HG02610 (cell line): ENCODE measurements around the gene SPRN.
"Not testable (repeated sequence)": the region's sequence is repeated elsewhere in the genome, so short reads cannot be mapped to it uniquely, and the experiment has no call there.

Source experiments
- ATAC-seq: cut with Tn5 transposase; IDR thresholded peaks from one replicate; pipeline ENCODE4 v1.9.1; 2021; ENCODE audit warnings: mild to moderate bottlenecking, moderate library complexity; ENCODE audit not compliant: unreplicated experiment

SPRN gene

DNA sequence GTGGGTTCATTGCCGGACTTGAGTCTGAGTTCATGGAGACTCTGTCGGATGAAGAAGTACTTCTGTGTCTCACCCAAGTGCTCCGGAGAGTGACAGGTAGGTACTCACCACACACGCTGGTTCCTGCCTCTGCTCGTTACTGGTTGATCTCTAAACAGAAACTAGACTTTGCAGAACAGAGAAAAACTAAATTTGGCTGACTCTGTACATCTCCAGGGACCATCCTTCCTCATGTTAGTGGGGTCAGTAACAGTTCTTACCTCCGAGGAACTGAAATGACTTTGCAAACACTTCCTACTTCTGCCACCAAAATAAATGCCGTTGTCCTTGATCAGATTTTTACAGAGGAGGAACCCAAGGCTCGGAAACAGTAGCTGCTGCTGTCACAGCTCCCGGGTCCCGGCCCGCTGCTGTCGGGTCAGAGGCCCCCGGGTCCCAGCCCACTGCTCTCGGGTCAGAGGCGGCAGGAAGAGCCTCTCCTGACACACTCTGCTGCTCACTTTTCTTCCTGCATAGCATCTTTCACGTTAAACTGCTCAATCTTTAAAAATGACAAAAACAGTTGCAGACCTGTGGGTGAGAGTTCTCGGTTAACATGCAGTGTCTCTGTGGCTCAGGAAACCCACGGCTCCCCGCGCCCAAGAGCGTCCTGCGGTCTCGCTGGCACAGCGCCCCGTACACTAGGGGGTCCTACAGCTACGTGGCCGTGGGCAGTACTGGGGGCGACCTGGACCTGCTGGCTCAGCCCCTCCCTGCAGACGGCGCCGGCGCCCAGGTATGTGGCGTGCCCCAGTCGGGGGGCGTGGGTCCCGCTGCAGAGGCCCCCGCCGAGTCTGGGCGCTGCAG, 35.2 kb downstream of the SPRN start:
- ATAC-seq, result peak; percentile 82

DNA sequence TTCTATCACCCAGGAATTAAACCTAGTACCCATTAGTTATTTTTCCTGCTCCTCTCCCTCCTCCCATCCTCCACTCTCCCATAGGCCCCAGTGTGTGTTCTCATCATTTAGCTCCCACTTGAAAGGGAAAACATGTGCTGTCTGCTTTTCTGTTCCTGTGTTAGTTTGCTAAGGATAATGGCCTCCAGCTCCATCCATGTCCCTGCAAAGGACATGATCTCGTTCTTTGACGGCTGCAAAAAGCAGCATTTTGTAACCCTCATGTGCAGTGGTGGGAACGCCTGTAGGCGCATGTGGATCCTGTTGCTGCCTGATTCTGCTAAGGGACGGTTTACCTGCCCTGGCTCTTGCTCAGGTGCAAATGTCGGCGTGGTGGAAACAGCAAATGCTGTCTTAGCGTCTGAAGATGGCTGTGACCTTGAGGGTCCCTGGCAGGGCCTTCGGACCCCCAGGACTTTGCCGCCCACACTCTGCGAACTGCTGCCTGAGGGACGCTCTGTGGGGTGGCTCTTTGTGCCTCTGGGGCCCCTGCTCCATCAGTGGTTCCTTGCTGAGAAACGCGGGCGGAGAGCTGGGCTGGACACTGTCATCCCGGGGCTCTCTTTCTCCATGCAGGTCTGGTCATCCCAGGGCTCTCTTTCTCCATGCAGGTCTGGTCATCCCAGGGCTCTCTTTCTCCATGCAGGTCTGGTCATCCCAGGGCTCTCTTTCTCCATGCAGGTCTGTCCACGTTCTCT, 36.0 kb downstream of the SPRN start:
- ATAC-seq, result no peak

- not testable (repeated sequence) for ATAC-seq
Observed at GRCh38 chr10:133386951-133387350, 37.5 kb downstream of the SPRN start.

- ATAC-seq, result no peak
Observed at GRCh38 chr10:133385214-133385613, 39.2 kb downstream of the SPRN start.

DNA sequence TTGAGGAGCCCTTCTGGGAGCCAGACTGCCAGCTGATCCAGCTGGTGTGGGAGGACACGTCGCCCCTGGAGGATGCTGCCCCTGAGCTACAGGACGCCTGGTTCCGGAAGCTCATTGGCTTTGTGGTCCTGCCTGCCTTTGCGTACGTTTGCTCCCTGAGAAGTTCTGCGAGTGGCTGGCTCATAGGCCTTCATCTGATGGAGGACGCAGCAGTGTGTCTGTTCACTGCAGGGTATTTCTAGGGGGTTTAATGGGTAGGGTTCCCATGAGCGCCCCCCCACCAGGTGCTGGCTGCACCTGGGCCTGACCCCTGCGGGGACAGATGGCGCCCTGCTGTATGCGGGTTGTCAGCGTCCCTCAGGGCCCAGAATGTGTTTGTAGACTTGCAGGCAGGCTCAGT, 40.4 kb downstream of the SPRN start:
- ATAC-seq, result no peak

- no peak for ATAC-seq
Observed at GRCh38 chr10:133383551-133383950, 40.9 kb downstream of the SPRN start.

- ATAC-seq, result no peak
Observed at GRCh38 chr10:133381036-133381435, 43.4 kb downstream of the SPRN start.

- ATAC-seq, result no peak
Observed at GRCh38 chr10:133379801-133380666, 44.4 kb downstream of the SPRN start.

- ATAC-seq, result peak; percentile 45
Observed at GRCh38 chr10:133379152-133379800, 45.1 kb downstream of the SPRN start, which contains the start of gene PAOX. Gene PAOX, plus strand, starts transcription at chr10:133379262. Its CDS starts 55 bp downstream, at chr10:133379317.

- no peak for ATAC-seq
Observed at GRCh38 chr10:133378251-133379096, 46.0 kb downstream of the SPRN start.

GRCh38 chr10:133377818-133378250, 46.6 kb downstream of the SPRN start:
- no peak for ATAC-seq

DNA sequence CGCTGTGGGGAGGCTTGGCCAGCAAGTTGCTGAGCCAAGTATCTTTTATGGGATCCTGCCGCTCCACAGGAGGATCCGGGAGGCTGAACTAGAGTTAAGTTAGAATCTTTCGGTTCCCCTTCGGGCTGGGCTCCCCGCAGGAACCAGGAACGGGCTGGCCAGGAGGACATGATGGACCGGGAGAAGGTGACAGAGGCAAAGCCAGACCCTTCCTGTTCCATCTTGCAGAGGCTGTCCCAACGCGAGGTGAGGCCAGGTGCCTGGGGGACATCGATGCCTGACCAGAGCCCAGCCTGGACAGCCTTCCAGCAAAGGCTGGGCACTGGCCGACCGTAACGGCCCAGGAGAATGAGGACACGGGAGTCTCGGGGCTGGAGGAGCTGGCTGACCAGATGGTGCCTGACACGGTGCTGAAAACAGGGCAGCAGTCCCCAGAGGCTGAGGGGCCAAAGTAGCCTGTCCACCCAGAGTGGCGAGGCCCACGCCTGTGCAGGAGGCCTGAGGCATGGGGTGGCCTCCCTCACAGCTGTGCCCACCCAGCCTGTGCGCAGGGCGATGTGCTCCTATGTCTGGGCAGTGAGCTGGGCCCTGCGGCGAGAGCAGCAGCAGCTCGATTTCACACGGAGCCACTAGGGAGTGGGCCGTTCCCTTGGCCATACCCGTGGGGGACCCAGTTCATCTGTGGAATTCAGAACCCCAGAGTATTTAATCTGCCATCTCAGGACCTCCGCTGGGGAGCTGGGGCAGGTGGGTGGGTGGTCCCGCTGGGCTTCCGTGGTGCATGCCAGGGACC, 47.2 kb downstream of the SPRN start:
- ATAC-seq, result no peak

DNA sequence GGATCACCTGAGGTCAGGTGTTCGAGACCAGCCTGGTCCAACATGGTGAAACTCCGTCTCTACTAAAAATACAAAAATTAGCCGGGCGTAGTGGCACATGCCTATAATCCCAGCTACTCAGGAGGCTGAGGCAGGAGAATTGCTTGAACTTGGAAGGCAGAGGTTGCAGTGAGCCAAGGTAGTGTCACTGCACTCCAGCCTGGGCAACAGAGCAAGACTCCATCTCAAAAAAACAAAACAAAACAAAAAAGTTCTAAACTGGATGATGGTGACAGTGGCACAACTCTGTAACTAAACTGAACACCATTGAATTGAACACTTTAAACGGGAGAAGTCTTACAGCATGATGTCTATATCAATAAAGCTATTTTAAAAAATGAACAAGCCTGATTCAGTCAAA, 48.2 kb downstream of the SPRN start:
- ATAC-seq, result not testable (repeated sequence)

- ATAC-seq, result no peak
Observed at GRCh38 chr10:133375357-133376115, 48.9 kb downstream of the SPRN start.

DNA sequence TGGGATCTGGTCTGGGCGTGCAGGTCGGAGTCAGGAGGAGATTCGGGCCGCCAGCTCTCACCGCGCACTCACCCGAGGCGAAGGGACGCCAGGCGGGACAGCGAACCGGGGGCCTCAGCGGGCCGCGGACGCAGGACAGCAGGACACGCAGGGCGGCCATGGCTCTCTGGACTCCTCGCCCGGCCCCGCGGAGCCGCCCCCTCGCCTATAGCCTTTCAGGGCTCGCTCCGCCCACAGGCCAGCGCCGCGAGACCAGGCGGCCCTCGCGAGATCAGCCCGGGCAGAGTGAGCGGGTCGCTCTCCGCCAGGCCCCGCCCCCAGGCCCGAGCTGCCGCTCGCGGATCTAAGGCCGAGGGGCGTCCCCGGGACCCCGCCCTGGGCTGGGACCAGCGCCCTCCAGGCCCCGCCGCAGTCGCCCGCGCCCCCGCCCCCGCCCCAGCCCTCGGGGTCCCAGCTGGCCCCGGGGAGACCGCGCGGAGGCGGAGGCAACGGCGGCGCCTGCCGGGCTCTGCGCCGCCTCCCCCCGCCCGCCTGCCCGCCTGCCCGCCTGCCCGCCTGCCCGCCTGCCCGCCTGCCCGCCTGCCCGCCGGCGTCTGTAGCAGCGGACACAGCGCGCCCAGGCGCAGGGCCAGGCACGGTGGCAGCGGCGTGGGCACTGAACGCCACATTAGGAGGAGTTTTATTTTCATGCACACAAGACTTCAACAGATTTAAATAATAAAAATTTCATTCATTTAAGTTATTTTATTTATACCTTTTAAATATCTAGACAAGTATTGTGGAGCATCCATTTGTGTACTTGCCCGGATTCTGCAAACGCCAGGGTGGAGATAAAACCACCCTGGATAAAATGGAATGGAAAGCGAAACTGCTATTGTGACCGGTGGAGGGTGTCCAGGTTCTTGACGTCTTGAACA, 51.0 kb downstream of the SPRN start, which contains the start of gene ECHS1:
ECHS1 (minus strand) TSS at position 181 of the 917 bp plus-strand sequence; CDS start at position 160, 21 bp downstream.
- peak; percentile 93 for ATAC-seq

GRCh38 chr10:133372507-133372906, 51.9 kb downstream of the SPRN start:
- no peak for ATAC-seq
